RWPE1 (cell line): ENCODE data around the gene PAFAH1B2.
A peak's percentile ranks its signal among the peaks of the same experiment; 100 is the strongest.

Source experiments
- CTCF ChIA-PET: fragments of 350-600 bp; sonication (Branson Sonifier 250); formaldehyde crosslinking; extraction: SDS; loops from one replicate; lab custom pipeline; 2021; lab: Yijun Ruan, JAX
- POLR2A ChIA-PET: fragments of 400-600 bp; formaldehyde crosslinking; extraction: SDS; loops from one replicate; lab custom pipeline; 2020; ENCODE audit warnings: antibody characterized with exemption; ENCODE audit not compliant: low non-redundant PET; lab: Yijun Ruan, JAX
- DNase-seq: peaks from one replicate; pipeline ENCODE4 v3.0.0; 2012; ENCODE audit warnings: low spot score
- H3K27ac ChIP-seq: fragments of 450-650 bp; 2 replicates; pipeline ENCODE4 v1.5.1; 2017
- CTCF ChIP-seq: fragments of 450-650 bp; conservative IDR thresholded peaks from 2 replicates; pipeline ENCODE4 v1.5.1; 2017; ENCODE audit warnings: low read depth, mild to moderate bottlenecking

Gene PAFAH1B2

GRCh38 chr11:117171007-117171403 is 26.9 kb downstream of the PAFAH1B2 start:
- H3K27ac ChIP-seq, result no peak overlapping the region
- DNase-seq, result no peak
- CTCF ChIA-PET, result no interaction called here
- POLR2A ChIA-PET, result interaction anchor here (0.6 kb wide), 1 partner anchor 8 kb away, joined by 3 read pairs; no protein-coding TSS in a partner anchor
- no peak for TF ChIP-seq CTCF

GRCh38 chr11:117171404-117172061 is 27.4 kb downstream of the PAFAH1B2 start:
- POLR2A ChIA-PET, result interaction anchor here (0.6 kb wide), 1 partner anchor 8 kb away, joined by 3 read pairs; no protein-coding TSS in a partner anchor
- CTCF ChIA-PET, result interaction anchor here (0.6 to 1.3 kb wide), 2 partner anchors 28 to 439 kb away, joined by 4 read pairs; partner anchors contain the start of gene PAFAH1B2

GRCh38 chr11:117172724-117173421 is 28.8 kb downstream of the PAFAH1B2 start:
- ChIA-PET CTCF (interaction anchor here (0.9 to 1.3 kb wide), 3 partner anchors 14 to 29 kb away, joined by 4 to 6 read pairs (median 4); partner anchors contain the start of gene PAFAH1B2), POLR2A (no interaction called here)
- peak overlapping the region; percentile 29; the same call in 1 of the 2 replicates for H3K27ac ChIP-seq
- TF ChIP-seq CTCF, result no peak
- DNase-seq, result no peak

More at GRCh38 chr11:117171404-117172061, 27.4 kb downstream of the PAFAH1B2 start:
- no peak for TF ChIP-seq CTCF
- no peak for DNase-seq
- no peak overlapping the region for H3K27ac ChIP-seq

- ChIA-PET CTCF (interaction anchor here (1.1 kb wide), 1 partner anchor 57 kb away, joined by 3 read pairs; the partner anchor contains the start of gene PCSK7), POLR2A (no interaction called here)
- H3K27ac ChIP-seq, result peak overlapping the region; percentile 39
Measured at GRCh38 chr11:117175104-117175503, 31.0 kb downstream of the PAFAH1B2 start.

GRCh38 chr11:117175781-117176180 is 31.7 kb downstream of the PAFAH1B2 start:
- ChIA-PET CTCF (no interaction called here), POLR2A (no interaction called here)
- TF ChIP-seq CTCF, result no peak
- no peak for DNase-seq
- H3K27ac ChIP-seq, result peak overlapping the region; percentile 39; the same call in 1 of the 2 replicates

More at GRCh38 chr11:117175104-117175503, 31.0 kb downstream of the PAFAH1B2 start:
- DNase-seq, result no peak
- TF ChIP-seq CTCF, result no peak

- TF ChIP-seq CTCF, result no peak
- no peak for DNase-seq
- ChIA-PET CTCF (no interaction called here), POLR2A (no interaction called here)
- H3K27ac ChIP-seq, result no peak overlapping the region
Measured at GRCh38 chr11:117176186-117176585, 32.1 kb downstream of the PAFAH1B2 start.
